Thyroid gland (tissue), 4 donors: ENCODE measurements around the gene TOGARAM1. TPM values are rescaled to one million over a fixed set of nuclear protein-coding genes. Genes with fewer than 3 reads are reported as not detected.

ENCODE experiments used
- DNase-seq, 2 donors: peaks; one replicate each; pipeline ENCODE4 v3.0.0-alpha.2; 2019
- H3K27ac ChIP-seq, 3 donors: fragments of 200-600 bp; sonication (generic); 1 replicate in 2 of 3; 2 replicates in 1 of 3; pipeline ENCODE4 v1.5.1; 2016 to 2019; ENCODE audit warnings: mild to moderate bottlenecking in 1 of 3, moderate library complexity in 1 of 3
- H3K27me3 ChIP-seq: fragments of 200-600 bp; sonication (generic); one replicate; pipeline ENCODE4 v1.5.1; 2019
- H3K36me3 ChIP-seq, 2 donors: fragments of 200-600 bp; sonication (generic); one replicate each; pipeline ENCODE4 v1.5.1; 2016 to 2019
- H3K4me1 ChIP-seq, 2 donors: fragments of 200-600 bp; sonication (generic); one replicate each; pipeline ENCODE4 v1.5.1; 2017 to 2019
- H3K4me3 ChIP-seq, 3 donors: fragments of 200-600 bp; sonication (generic); replicated peaks in 1 of 3; 1 replicate in 2 of 3; 2 replicates in 1 of 3; pipeline ENCODE4 v1.5.1; 2016; ENCODE audit warnings: mild to moderate bottlenecking in 1 of 3
- H3K9me3 ChIP-seq: fragments of 200-600 bp; sonication (generic); one replicate; pipeline ENCODE4 v1.5.1; 2017
- POLR2A ChIP-seq, 2 donors: fragments of 450-650 bp; IDR thresholded peaks; one replicate each; pipeline ENCODE4 v1.6.1; 2017; ENCODE audit warnings: antibody characterized with exemption in 2 of 2, mild to moderate bottlenecking in 2 of 2, moderate library complexity in 1 of 2
- WGBS, 2 donors: methylation state at CpG; one replicate each; pipeline ENCODE4 v1.1.5; 2017; 5-methylcytosine and 5-hydroxymethylcytosine counted together
- intact Hi-C: fragments of 100-400 bp; cut with DNase I; formaldehyde crosslinking; loops from one replicate; pipeline ENCODE4 v1.15.1; 2023
- total RNA-seq, 4 donors: library from RNA; depleted of rRNA; stranded (reverse); fragments of >200 nt; gene quantifications; one replicate each; pipeline ENCODE4 v1.2.3, GENCODE V29; 2016
- TF ChIP-seq, protein P1 (sequence below), 6 experiments: fragments of 200-600 bp in 3 of 6; fragments of 450-650 bp in 3 of 6; sonication (generic) in 3 of 6; IDR thresholded peaks; one replicate each; pipeline ENCODE4 v1.5.1; 2016 to 2019; ENCODE audit warnings: antibody characterized with exemption in 6 of 6, mild to moderate bottlenecking in 2 of 6, inconsistent platforms in 1 of 6, moderate library complexity in 1 of 6

Gene TOGARAM1
- total RNA-seq, 4 donors from 2014 or later = 30.3 to 54.8 (median 36.2) TPM

DNA sequence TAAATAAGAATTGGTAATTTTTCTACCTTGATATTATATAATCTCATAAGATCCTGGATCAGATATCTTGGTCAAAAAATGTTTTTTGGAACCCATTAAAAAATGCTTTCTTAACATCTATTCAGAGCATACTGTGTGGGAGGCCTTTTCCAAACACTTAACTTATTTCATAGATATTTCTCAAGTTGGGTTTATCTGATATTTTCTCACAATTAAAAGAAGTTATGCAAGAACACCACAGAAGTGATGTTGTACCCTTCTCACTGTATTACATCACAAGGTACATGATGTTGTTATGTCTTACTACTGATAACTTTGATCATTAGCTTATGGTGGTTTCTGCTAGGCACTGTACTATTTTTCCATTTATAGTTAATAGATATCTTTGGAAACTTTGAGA is 98.6 kb downstream of the TOGARAM1 start:
- H3K4me1 ChIP-seq = no peaks in the 10 kb centered on the region
- H3K4me3 ChIP-seq = no peak overlapping the region
- intact Hi-C loops = no loop called here
- DNase-seq = no peak
- H3K27me3 ChIP-seq = no peaks in the 10 kb centered on the region
- H3K36me3 ChIP-seq = no peaks in the 10 kb centered on the region
- no peak overlapping the region for H3K27ac ChIP-seq
- no peaks in the 10 kb centered on the region for H3K9me3 ChIP-seq
- TF ChIP-seq, protein P1, sequence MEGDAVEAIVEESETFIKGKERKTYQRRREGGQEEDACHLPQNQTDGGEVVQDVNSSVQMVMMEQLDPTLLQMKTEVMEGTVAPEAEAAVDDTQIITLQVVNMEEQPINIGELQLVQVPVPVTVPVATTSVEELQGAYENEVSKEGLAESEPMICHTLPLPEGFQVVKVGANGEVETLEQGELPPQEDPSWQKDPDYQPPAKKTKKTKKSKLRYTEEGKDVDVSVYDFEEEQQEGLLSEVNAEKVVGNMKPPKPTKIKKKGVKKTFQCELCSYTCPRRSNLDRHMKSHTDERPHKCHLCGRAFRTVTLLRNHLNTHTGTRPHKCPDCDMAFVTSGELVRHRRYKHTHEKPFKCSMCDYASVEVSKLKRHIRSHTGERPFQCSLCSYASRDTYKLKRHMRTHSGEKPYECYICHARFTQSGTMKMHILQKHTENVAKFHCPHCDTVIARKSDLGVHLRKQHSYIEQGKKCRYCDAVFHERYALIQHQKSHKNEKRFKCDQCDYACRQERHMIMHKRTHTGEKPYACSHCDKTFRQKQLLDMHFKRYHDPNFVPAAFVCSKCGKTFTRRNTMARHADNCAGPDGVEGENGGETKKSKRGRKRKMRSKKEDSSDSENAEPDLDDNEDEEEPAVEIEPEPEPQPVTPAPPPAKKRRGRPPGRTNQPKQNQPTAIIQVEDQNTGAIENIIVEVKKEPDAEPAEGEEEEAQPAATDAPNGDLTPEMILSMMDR (IDR thresholded peaks at IDR 0.05) = no peak
- no peak for TF ChIP-seq POLR2A (IDR thresholded peaks at IDR 0.05)

DNA sequence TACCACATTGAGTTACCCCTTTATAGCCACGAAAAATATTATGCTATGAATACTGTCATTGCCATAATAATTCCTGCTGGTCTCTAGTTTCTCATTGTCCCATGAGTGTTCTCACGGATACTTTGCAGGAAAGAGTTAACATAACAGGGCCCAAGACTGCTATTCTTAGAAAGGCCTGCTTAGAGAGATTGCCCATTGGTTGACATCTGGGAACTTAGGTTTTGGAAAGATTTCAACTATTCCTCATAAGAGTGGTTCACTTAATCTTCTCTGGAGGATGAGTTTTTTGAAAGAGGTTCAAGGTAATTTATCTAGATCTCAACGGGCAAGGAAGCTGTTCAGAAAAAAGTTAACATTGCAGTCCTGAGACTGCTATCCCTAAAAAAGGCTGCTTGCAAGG is 103.5 kb downstream of the TOGARAM1 start:
- H3K9me3 ChIP-seq = no peaks in the 10 kb centered on the region
- intact Hi-C loops = no loop called here
- no peak overlapping the region for H3K27ac ChIP-seq
- H3K4me3 ChIP-seq = no peak overlapping the region
- H3K36me3 ChIP-seq = no peaks in the 10 kb centered on the region
- WGBS, 2 donors = 56 to 61% methylated on average over 3 of the region's 3 CpGs
- H3K4me1 ChIP-seq = no peaks in the 10 kb centered on the region
- no peaks in the 10 kb centered on the region for H3K27me3 ChIP-seq
- no peak for TF ChIP-seq POLR2A (IDR thresholded peaks at IDR 0.05)
- TF ChIP-seq, protein P1 (IDR thresholded peaks at IDR 0.05) = no peak
- DNase-seq = no peak

DNA sequence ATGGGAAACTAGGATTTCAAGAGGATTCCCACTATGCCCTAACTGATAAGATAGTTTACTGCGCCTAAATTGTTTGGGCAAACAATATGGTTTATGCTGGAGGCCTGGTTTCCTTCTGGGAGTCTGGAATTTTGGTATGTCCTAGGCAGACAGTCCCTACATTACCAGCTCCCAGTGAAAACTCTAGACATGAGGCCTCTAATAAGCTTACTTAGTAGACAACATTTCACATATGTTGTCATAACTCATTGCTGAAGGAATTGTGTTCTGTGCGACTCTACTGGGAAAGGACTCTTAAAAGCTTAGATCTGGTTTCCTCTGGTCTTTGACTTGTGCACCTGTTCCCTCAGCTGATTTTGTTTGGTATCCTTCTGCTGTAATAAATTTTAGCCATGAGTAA is 104.0 kb downstream of the TOGARAM1 start:
- no peaks in the 10 kb centered on the region for H3K4me1 ChIP-seq
- 81 to 91% methylated on average over 2 of the region's 2 CpGs for WGBS, 2 donors
- H3K4me3 ChIP-seq = no peak overlapping the region
- H3K27me3 ChIP-seq = no peaks in the 10 kb centered on the region
- DNase-seq = no peak
- intact Hi-C loops = no loop called here
- H3K36me3 ChIP-seq = no peaks in the 10 kb centered on the region
- no peaks in the 10 kb centered on the region for H3K9me3 ChIP-seq
- no peak for TF ChIP-seq POLR2A (IDR thresholded peaks at IDR 0.05)
- TF ChIP-seq, protein P1 (IDR thresholded peaks at IDR 0.05) = no peak
- no peak overlapping the region for H3K27ac ChIP-seq

DNA sequence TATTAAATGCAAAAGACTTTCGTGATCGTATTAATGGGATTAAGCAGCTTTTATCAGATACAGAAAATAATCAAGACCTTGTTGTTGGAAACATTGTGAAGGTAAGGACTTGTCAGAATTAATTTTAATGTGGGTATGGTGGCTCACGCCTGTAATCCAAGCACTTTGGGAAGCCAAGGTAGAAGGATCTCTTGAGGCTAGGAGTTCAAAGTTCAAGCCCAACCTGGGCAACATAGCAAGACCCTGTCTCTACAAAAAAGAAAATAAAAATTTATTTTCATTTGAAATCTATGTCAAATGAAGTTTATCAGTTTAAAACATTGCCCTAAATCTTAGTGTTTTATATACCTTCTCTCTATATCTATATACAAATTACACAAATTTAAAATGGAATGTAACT is 104.7 kb downstream of the TOGARAM1 start:
- Histone ChIP-seq H3K27me3 (no peaks in the 10 kb centered on the region), H3K36me3 (no peaks in the 10 kb centered on the region), H3K27ac (no peak overlapping the region), H3K4me3 (no peak overlapping the region), H3K4me1 (no peaks in the 10 kb centered on the region), H3K9me3 (no peaks in the 10 kb centered on the region)
- WGBS, 2 donors = 96 to 99% methylated on average over 3 of the region's 3 CpGs
- DNase-seq = no peak
- intact Hi-C loops = no loop called here
- TF ChIP-seq, protein P1 (IDR thresholded peaks at IDR 0.05) = no peak
- no peak for TF ChIP-seq POLR2A (IDR thresholded peaks at IDR 0.05)

DNA sequence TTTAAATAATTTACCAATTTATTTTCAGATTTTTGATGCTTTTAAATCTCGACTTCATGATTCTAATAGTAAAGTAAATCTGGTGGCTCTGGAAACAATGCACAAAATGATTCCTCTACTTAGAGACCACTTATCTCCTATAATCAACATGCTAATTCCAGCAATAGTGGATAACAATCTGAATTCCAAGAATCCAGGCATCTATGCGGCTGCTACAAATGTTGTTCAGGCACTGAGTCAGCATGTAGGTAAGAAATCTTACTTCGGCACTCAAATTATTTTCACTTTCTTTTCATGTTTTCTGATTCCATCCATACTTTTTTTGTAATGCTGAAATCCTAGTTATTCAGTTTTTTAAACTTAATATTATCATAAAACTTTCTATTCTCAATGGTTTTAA is 106.4 kb downstream of the TOGARAM1 start:
- 93 to 98% methylated on average over 3 of the region's 3 CpGs for WGBS, 2 donors
- no peak overlapping the region for H3K27ac ChIP-seq
- H3K27me3 ChIP-seq = no peaks in the 10 kb centered on the region
- peaks cover 0 to 4% of the 10 kb centered on the region in 2 donors for H3K36me3 ChIP-seq
- intact Hi-C loops = no loop called here
- no peaks in the 10 kb centered on the region for H3K4me1 ChIP-seq
- DNase-seq = no peak
- H3K9me3 ChIP-seq = no peaks in the 10 kb centered on the region
- H3K4me3 ChIP-seq = no peak overlapping the region
- no peak for TF ChIP-seq POLR2A (IDR thresholded peaks at IDR 0.05)
- TF ChIP-seq, protein P1 (IDR thresholded peaks at IDR 0.05) = no peak
